ENCODE results near the gene TMEM179B. TPM values are rescaled to one million over a fixed set of nuclear protein-coding genes. Genes with fewer than 3 reads are reported as not detected.

Gene TMEM179B
- total RNA-seq, 2 donors from 2014 or later, result 20.6 to 22.4 TPM

- intact Hi-C loops (cut with DNase I), result loop anchor here (2.0 to 5.0 kb wide), 2 partner anchors 76 kb away; no protein-coding TSS in a partner anchor
- peak; percentile 85 to 92 for ATAC-seq
- peak; percentile 90 for DNase-seq
Observed at GRCh38 chr11:62786318-62787004, 741 bp upstream of the TMEM179B start.

GRCh38 chr11:62788991-62789390 lies 1.8 kb downstream of the TMEM179B start:
- intact Hi-C loops (cut with DNase I), result loop anchor here in 1 of 2 donors (5.0 kb wide), 1 partner anchor 73 kb away; no protein-coding TSS in a partner anchor
- DNase-seq (no peak), ATAC-seq (no peak)

DNA sequence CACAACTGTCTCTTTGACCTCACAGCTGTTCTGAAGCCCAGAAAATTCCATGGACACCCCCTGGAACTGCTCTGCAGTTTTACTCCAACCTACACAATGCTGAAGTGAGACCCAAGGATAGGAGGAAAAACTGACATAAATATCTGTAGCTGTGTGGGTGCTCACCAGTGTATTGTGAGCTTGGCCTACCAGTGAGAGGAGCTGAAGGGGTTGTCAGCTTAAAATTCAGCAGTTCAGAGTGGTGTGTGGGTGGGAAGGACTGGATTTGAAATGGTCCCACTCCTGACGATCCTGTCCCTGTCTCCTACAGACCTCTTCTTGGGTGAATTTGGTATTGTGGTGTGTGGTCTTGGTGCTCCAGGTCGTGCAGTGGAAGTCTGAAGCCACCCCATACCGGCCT lies 2.4 kb downstream of the TMEM179B start:
- ATAC-seq (no peak), DNase-seq (no peak)
- intact Hi-C loops (cut with DNase I), result loop anchor here in 1 of 2 donors (5.0 kb wide), 1 partner anchor 73 kb away; no protein-coding TSS in a partner anchor

- ATAC-seq, result peak; percentile 88 to 90
- intact Hi-C loops (cut with DNase I), result loop anchor here in 1 of 2 donors (5.0 kb wide), 1 partner anchor 41 kb away; the partner anchor contains the start of genes STX5 and TEX54
Observed at GRCh38 chr11:62791501-62792201, 4.4 kb downstream of the TMEM179B start, which contains the start of gene TMEM223. TMEM223 (minus strand) TSS chr11:62792006; CDS start chr11:62791994, 12 bp downstream.

GRCh38 chr11:62792202-62792575 lies 5.0 kb downstream of the TMEM179B start:
- peak; percentile 9 to 25 for ATAC-seq
- intact Hi-C loops (cut with DNase I), result loop anchor here in 1 of 2 donors (5.0 kb wide), 1 partner anchor 40 kb away; the partner anchor contains the start of genes STX5 and TEX54
- peak; percentile 39 for DNase-seq

More at GRCh38 chr11:62791501-62792201, 4.4 kb downstream of the TMEM179B start, which contains the start of gene TMEM223:
- peak; percentile 91 for DNase-seq

DNA sequence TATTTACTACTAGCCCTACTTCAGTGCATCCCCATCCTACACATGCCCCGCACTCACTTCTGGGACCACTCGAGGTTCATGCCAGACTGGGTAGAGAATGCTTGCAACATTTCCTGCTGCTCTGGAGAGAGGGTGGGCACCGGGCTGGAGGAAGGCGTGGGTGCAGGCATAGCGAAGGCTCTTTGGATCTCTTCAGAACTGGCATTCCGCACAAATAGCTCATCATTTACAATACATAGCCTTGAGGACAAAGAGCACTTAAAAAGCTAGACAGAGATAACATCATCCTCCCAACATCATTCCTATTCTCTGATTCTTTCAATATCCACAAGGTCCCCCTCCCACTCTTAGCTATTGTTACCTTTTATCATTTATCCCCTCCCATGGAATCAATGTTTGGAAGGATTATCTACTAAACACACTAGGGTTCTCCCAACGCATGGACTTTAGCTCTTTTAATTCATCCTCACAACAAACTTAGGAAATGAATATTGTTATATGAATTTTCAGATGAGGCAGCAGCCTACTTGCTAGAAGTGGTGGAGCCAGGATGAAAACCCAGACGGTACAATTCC lies 7.1 kb downstream of the TMEM179B start:
- no peak for ATAC-seq
- DNase-seq, result no peak
- intact Hi-C loops (cut with DNase I), result loop anchor here in 1 of 2 donors (5.0 kb wide), 1 partner anchor 38 kb away; the partner anchor contains the start of genes STX5 and TEX54

GRCh38 chr11:62796281-62796680 lies 9.1 kb downstream of the TMEM179B start:
- DNase-seq (no peak), ATAC-seq (no peak)
- intact Hi-C loops (cut with DNase I), result no loop called here

- ATAC-seq (no peak), DNase-seq (no peak)
- intact Hi-C loops (cut with DNase I), result no loop called here
Observed at GRCh38 chr11:62799486-62799885, 12.3 kb downstream of the TMEM179B start.

DNA sequence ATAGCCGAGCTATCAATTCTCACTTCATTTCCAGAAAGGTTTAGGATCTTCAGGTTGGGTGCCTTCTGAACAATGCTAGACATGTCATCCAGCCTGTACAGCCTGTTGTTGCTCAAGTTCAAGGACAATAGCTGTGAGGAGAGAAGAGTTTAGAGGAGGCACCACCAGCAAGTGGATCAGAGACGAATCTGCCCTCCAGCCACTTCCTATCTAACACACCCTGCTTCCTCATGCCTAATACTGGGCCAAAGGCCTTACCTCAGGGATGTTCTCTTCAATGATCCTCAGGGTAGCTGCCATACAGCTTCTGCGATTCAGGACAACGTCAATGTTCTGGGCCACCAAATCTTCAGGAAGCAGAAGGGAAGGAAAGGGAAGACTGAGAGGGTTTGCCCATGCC lies 13.9 kb downstream of the TMEM179B start:
- intact Hi-C loops (cut with DNase I), result no loop called here
- no peak for ATAC-seq
- no peak for DNase-seq

GRCh38 chr11:62804310-62805075 lies 17.3 kb downstream of the TMEM179B start:
- no peak for DNase-seq
- intact Hi-C loops (cut with DNase I), result no loop called here
- ATAC-seq, result peak; percentile 11 to 26

- peak; percentile 96 for DNase-seq
- ATAC-seq, result peak; percentile 94 to 95
- intact Hi-C loops (cut with DNase I), result no loop called here
Observed at GRCh38 chr11:62805076-62805892, 18.1 kb downstream of the TMEM179B start, which contains the start of gene NXF1. NXF1 (minus strand) TSS chr11:62805440; CDS start chr11:62805356, 84 bp downstream.

DNA sequence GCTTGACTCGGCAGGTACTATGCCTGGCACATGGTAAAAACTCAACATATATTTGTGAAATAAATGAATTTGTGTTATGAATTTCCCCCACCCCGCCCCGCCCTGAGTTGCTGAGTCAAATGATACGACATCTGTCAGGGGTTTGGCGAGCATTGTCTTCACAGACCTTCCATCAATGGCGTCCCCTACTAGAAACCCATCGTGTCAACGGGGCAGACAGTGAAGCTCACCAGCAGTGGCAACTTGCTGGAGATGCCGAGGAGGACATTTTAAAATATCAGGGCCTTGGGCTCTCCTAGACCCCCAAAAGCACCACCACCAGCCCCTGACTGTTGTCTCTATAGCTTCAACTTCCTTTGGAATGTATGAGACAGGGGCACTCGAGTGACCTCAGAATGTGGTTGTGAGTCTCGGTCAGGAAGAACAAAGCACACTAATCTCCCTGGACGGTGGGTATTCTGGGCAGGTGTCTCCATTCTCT lies 18.8 kb downstream of the TMEM179B start:
- DNase-seq (no peak), ATAC-seq (peak in 1 of 2 donors; percentile 3)
- intact Hi-C loops (cut with DNase I), result no loop called here

- intact Hi-C loops (cut with DNase I), result no loop called here
- ATAC-seq (peak; percentile 26 to 30), DNase-seq (peak; percentile 32)
Observed at GRCh38 chr11:62806611-62807121, 19.5 kb downstream of the TMEM179B start.

DNA sequence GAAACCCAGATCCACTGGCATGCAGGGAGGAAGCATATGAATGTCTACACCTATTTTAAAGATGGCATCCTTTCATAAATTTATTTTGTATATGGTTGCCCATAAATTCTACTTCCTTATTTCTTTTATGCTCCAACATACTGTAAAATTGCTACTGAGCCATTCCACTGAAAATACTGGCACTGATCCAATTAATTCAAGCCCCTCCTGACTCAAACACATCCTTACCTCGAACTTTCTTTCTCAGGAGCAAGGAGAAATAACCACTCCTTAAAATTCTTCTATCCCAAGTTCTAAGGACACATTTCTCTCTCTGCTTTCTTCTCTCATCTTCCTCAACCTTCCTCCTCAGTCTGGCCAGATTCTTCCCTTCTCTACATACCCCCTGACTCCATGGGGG lies 23.5 kb downstream of the TMEM179B start:
- no peak for ATAC-seq
- intact Hi-C loops (cut with DNase I), result no loop called here
- no peak for DNase-seq

- intact Hi-C loops (cut with DNase I), result no loop called here
- ATAC-seq, result no peak
- no peak for DNase-seq
Observed at GRCh38 chr11:62811659-62812058, 24.5 kb downstream of the TMEM179B start.

DNA sequence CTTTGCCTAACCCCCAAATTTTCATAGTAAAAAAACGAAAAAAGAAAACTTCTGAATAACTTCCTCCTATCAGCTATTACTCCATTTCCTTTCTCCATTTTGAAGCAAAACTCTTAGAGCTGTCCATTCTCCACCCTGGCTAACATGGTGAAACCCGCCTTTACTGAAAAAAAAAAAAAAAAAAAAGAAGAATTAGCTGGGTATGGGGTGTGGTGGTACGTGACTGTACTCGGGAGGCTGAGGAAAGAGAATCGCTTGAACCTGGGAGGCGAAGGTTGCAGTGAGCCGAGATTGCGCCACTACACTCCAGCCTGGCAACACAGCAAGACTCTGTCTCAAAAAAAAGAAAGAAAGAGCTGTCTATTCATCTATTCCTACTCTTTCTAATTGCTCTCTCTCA lies 29.4 kb downstream of the TMEM179B start:
- intact Hi-C loops (cut with DNase I), result no loop called here
- no peak for DNase-seq
- peak in 1 of 2 donors; percentile 31 for ATAC-seq

- intact Hi-C loops (cut with DNase I), result no loop called here
- no peak for DNase-seq
- no peak for ATAC-seq
Observed at GRCh38 chr11:62817129-62817528, 29.9 kb downstream of the TMEM179B start.

DNA sequence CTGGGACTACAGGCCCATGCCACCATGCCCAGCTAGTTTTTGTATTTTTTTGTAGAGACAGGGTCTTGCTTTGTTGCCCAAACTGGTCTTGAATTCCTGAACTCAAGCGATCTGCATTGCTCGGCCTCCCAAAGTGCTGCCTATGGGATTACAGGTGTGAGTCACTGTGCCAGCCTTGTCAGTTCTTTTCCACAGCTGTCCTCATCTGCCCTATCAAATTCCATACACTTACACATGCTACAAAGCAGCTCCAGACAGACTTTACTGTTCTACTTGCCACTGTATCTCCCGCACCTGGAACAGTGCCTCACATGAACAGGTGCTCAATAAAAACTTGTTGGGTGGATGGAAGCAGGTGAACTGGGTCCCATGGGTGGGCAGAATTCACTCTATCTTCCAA lies 36.5 kb downstream of the TMEM179B start:
- intact Hi-C loops (cut with DNase I), result no loop called here
- ATAC-seq (no peak), DNase-seq (no peak)
